ENCODE measurements around the gene ABCB1.

ABCB1 gene

DNA sequence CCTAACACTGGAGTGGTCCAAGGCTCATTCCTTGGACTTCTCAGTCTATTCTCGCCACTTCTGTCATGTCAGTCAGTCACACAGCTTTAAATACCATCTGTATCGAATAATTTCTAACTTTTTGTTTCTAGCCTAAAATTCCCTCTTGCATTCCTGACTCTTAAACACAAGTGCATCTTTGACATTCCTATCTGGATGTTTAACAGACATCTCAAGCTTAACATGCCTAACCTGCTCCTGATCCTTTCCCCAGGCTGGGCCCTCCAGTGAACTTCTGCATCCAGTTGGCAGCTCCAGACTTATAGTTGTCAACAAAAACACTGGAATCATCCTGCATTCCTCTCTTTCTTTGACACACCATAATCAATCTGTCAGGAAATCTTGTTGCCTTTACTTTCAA is 120.7 kb downstream of the ABCB1 start:
- TF ChIP-seq, protein P1, sequence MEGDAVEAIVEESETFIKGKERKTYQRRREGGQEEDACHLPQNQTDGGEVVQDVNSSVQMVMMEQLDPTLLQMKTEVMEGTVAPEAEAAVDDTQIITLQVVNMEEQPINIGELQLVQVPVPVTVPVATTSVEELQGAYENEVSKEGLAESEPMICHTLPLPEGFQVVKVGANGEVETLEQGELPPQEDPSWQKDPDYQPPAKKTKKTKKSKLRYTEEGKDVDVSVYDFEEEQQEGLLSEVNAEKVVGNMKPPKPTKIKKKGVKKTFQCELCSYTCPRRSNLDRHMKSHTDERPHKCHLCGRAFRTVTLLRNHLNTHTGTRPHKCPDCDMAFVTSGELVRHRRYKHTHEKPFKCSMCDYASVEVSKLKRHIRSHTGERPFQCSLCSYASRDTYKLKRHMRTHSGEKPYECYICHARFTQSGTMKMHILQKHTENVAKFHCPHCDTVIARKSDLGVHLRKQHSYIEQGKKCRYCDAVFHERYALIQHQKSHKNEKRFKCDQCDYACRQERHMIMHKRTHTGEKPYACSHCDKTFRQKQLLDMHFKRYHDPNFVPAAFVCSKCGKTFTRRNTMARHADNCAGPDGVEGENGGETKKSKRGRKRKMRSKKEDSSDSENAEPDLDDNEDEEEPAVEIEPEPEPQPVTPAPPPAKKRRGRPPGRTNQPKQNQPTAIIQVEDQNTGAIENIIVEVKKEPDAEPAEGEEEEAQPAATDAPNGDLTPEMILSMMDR (IDR thresholded peaks at IDR 0.05), result no peak

DNA sequence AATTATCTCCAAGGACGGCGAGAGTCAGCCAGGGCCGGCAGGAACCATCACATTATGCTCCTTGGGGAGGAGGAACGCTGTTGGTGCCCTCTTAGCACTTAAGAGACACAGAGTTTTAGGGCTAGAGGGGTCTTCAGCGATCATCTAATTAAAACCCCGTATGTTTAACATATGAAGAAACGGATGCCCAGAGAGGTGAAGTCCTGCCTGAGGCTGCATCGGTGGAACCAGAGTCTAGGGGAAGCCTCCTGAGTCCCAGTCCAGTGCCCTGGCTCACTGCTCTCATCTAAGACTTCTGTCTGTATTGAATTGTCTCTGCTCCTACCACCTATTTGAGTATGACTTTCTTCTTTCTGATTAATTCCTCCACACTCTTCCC is 124.5 kb downstream of the ABCB1 start:
- TF ChIP-seq, protein P1 (IDR thresholded peaks at IDR 0.05), result no peak

DNA sequence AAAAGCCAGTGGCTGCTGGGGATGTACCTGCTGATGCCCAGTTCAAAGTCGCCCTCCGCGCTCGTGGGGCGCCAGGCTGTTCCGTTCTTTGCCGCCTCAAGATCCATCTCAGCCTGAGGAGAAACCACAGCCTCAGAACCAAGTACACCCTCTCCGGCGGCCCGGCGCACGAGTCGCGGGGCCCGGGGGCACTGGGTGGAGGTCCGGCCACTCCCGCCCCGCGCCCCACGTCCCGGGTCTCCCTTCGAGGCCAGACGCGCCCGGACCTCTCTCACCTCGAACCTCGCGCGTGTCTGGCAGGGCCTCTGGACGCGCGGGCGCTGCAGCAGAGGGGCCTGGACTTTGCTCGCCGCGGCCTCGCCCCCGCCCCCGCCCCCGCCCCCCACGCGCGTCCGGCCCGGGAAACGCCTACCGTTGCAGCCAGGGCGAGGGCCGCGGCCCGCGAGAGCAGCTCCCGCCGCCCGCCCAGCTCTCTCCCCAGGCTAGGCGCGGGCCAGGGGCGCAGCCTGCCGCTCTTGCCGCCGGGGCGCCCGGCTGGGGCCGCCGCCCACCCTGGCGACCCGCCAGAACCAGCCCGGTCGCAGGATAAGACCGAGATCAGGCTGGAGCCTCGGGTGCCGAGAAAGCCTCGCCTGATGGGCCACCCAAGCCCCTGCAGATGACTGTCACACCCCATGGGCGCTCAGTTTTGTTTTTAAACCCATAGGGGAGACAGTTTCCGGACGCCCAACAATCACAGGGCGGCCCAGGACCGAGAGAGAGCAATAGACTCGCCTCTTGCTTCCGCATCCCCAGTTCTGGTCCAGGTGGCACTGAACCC is 125.1 kb downstream of the ABCB1 start, which contains the start of gene ABCB4:
Gene ABCB4, minus strand, starts transcription at position 322 of the 820 bp plus-strand sequence. Its CDS starts 215 bp downstream, at position 107.
- TF ChIP-seq, protein P1 (IDR thresholded peaks at IDR 0.05), result no peak

DNA sequence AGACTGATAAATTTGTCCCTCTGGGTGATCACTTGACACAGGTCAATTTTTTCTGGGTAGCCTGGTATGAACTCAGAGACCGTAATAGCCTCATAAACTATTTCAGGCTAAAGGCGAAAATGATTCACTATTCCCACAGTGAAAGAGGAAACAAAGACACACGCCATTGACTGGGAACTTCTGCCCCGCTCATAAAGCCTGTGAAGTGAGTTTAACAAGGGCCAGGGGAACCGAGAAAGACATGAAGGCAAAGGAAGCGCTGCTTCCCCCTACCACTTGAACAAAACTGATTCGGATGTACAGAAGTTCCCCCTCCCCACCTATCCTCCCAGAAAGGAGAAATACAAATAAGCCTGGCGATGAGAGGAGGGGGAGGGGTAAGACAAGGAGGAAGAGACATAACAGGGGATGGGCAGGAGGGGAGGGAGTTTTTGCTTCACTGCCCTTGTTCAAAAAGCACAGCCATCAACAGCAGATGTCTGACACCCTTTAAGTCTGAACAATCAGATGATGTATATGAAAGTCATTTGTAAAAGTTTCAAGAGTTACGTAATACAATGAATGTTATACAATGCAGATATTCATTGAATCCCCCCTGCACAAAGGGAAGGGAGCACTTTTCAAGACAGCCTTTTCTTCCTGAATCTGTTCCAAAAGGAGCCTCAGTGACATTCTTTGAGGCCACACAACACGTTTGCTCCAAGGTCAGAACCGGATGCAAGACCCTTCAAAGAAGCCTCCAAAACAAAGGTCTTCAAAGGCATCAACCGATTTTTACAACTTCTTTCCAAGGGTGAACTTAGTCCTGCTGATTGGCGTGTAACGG is 125.9 kb downstream of the ABCB1 start:
- TF ChIP-seq, protein P1 (IDR thresholded peaks at IDR 0.05), result no peak

DNA sequence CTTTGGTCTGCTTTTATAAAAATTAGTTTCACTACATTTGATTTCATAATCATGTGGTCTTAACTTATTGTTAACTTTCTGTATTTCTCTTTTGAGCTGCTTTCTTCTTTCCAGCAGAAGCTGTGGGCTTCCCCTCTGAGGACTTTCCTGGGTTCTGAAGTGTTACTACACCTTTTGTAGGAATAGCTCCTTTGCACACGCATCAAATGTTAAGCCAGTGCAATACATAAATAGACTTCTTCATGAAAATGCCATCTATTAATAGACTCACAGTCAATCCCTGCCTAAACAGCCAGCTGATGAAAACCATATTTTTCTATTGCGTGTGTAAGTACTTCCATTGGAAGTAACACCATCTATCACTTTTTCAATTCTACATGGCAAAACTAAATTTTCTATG is 126.7 kb downstream of the ABCB1 start:
- TF ChIP-seq, protein P1 (IDR thresholded peaks at IDR 0.05), result no peak

DNA sequence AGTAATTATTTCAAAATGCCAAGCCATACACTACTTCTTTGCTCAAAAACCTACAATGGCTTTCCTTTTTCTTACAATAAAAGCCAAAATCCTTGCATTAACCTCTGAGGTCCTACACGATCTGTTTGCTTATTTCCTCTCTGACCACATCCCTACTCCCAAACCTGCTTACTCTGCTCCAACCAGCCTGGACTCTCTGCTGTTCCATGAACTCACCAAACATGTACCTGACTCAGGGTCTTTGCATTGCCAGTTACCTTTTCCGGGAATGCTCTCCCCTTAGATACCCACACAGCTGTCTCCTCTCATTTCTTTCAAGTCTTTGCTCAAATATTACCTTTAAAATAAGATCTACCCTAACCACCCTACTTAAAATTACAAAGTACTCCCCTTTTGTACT is 127.5 kb downstream of the ABCB1 start:
- TF ChIP-seq, protein P1 (IDR thresholded peaks at IDR 0.05), result no peak

DNA sequence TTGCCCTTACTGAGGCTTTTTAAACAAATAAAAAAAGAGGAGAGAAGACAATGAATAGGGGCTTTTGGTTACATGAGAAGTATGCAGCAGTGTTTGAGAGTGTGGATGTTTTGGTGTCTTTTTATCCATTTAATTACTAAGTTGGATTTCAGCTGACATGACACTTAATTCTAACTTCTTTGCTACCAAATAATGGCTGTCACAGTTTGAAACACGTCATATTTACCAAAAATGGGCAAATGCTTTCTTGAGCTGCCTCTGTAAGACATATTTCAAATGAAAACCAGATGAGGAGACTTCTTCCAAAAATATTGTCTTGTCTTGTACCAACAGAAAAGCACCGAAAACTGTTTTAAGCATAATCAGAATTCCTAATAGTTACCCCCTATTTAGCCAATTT is 129.2 kb downstream of the ABCB1 start:
- TF ChIP-seq, protein P1 (IDR thresholded peaks at IDR 0.05), result no peak
